Psoas muscle (tissue), 8 donors: Measurements from ENCODE around the gene VPS13D. TPM values are rescaled to one million over a fixed set of nuclear protein-coding genes. Genes with fewer than 3 reads are reported as not detected.
A peak's percentile ranks its signal among the peaks of the same experiment; 100 is the strongest.

Experiments used
- ATAC-seq, 4 donors: fragments of 200-7000 bp; cut with Tn5 transposase; one replicate each; pipeline ENCODE4 v1.9.1; 2020; ENCODE audit warnings: moderate library complexity in 3 of 4, mild to moderate bottlenecking in 2 of 4
- DNase-seq, 2 donors: peaks; one replicate each; pipeline ENCODE4 v3.0.0-alpha.2; 2020
- H3K27ac ChIP-seq: fragments of 200-600 bp; one replicate; pipeline ENCODE4 v1.8.0; 2022
- H3K27me3 ChIP-seq, 3 donors: fragments of 200-600 bp in 1 of 3; one replicate each; pipeline versions ENCODE4 v1.6.1 to v1.8.0; 2013 to 2022; ENCODE audit warnings: low read length in 2 of 3, mild to moderate bottlenecking in 2 of 3, moderate library complexity in 1 of 3; ENCODE audit not compliant: insufficient read depth in 3 of 3
- H3K36me3 ChIP-seq, 2 donors: fragments of 200-600 bp in 1 of 2; one replicate each; pipeline versions ENCODE4 v1.6.1 to v1.8.0; 2013 to 2022; ENCODE audit warnings: low read depth in 1 of 2, mild to moderate bottlenecking in 1 of 2, moderate library complexity in 1 of 2; ENCODE audit not compliant: insufficient read depth in 1 of 2
- H3K4me1 ChIP-seq: fragments of 200-600 bp; one replicate; pipeline ENCODE4 v1.8.0; 2022
- H3K4me3 ChIP-seq: fragments of 200-600 bp; one replicate; pipeline ENCODE4 v1.8.0; 2022; ENCODE audit warnings: mild to moderate bottlenecking
- H3K9me3 ChIP-seq: fragments of 200-600 bp; one replicate; pipeline ENCODE4 v1.8.0; 2022
- WGBS, 3 donors: extraction: QIAGEN DNeasy Blood & Tissue Kit; methylation state at CpG; one replicate each; pipeline versions ENCODE4 v1.1.6 to v1.1.7; 2013; 5-methylcytosine and 5-hydroxymethylcytosine counted together
- intact Hi-C, 2 donors: fragments of 100-400 bp; cut with DNase I; formaldehyde crosslinking; loops; one replicate each; pipeline versions ENCODE4 v1.11.0 to v1.14.2; 2022
- polyA plus RNA-seq, 3 donors: library from polyadenylated mRNA; stranded (reverse); fragments of 200-250 nt; gene quantifications; one replicate each; pipeline ENCODE4 v1.2.3, GENCODE V29; 2013
- total RNA-seq, 4 donors: library from RNA; stranded (reverse); fragmentation: NEBNext Ultra II Directional in 2 of 4; extraction: Animal tissue kit (Norgen Biotek cat#: 25700) in 2 of 4; gene quantifications; one replicate each; pipeline versions ENCODE4 v1.2.1 to v1.2.4, GENCODE V29; 2021 to 2023
- TF ChIP-seq, protein P1 (sequence below): fragments of 200-600 bp; IDR thresholded peaks from one replicate; pipeline ENCODE4 v1.8.0; 2022; ENCODE audit warnings: antibody characterized with exemption
- donor health status: healthy with polysubstance abuse.
- donor health status: DM: no; HTN: no; CAD: no; lungs with moderate emphysema.
- donor health status: Bipolar disorder and iron deficiency.
- donor health status: healthy.
- donor health status: DM: yes; HTN: yes; CAD: no.
- donor health status: DM: no; HTN: no; CAD: no.
- donor health status: DM: no; HTN: no; CAD: no.
- donor health status: DM: yes; HTN: yes; CAD: no.

Gene VPS13D
- total and polyA plus RNA-seq, 7 donors, result 19.9 to 69.1 (median 45.3) TPM

DNA sequence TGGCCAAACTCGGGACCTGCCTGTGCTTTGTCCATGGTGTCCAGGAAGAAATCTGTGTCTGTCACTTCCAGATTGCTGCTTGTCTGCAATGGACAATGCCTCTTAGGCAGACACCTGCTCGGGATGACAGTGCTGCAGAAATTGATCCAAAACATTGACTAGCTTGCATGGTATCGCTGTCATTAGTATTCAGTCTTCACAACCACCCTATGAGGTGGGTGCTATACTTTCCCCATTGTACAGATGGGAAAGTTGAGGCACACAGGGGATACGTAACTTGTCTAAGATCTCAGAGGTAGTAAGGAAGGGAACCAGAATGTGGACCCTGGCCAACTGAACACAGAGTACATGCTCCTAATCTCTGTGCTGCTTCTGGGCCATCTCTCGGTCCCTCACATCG lies 249.5 kb downstream of the VPS13D start:
- no peak for ATAC-seq
- H3K27ac ChIP-seq, result peak overlapping the region; percentile 79
- peaks cover 75% of the 10 kb centered on the region for H3K4me1 ChIP-seq
- H3K4me3 ChIP-seq, result no peak overlapping the region
- H3K9me3 ChIP-seq, result no peaks in the 10 kb centered on the region
- WGBS, 3 donors, result 76 to 93% (median 84%) methylated on average over 6 of the region's 6 CpGs
- no peaks in the 10 kb centered on the region for H3K36me3 ChIP-seq
- TF ChIP-seq, protein P1, sequence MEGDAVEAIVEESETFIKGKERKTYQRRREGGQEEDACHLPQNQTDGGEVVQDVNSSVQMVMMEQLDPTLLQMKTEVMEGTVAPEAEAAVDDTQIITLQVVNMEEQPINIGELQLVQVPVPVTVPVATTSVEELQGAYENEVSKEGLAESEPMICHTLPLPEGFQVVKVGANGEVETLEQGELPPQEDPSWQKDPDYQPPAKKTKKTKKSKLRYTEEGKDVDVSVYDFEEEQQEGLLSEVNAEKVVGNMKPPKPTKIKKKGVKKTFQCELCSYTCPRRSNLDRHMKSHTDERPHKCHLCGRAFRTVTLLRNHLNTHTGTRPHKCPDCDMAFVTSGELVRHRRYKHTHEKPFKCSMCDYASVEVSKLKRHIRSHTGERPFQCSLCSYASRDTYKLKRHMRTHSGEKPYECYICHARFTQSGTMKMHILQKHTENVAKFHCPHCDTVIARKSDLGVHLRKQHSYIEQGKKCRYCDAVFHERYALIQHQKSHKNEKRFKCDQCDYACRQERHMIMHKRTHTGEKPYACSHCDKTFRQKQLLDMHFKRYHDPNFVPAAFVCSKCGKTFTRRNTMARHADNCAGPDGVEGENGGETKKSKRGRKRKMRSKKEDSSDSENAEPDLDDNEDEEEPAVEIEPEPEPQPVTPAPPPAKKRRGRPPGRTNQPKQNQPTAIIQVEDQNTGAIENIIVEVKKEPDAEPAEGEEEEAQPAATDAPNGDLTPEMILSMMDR, result no peak
- DNase-seq, result no peak
- intact Hi-C loops, result loop anchor here in 1 of 2 donors (5.0 kb wide), 1 partner anchor 113 kb away; no protein-coding TSS in a partner anchor
- no peaks in the 10 kb centered on the region for H3K27me3 ChIP-seq

DNA sequence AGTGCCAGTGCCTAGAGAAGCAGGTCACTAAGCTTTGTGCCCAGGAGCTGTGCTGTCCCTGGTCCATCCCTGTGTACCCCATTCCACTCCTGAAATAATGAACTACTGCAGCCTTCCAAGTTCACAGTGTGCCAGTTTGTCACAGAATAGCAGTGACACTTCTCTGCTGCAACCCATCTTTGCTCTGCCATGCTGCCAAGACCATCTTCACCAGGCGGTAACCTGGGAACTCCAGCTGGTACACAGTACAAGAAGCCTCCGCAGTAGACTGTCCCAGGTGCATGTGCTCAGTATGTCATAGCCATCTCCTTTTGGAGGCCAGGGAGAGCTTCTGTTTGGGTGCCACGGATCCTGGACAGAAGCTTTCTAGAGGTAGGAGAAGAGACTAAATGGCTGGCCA lies 250.2 kb downstream of the VPS13D start:
- Histone ChIP-seq H3K36me3 (no peaks in the 10 kb centered on the region), H3K27ac (peak overlapping the region; percentile 79), H3K9me3 (no peaks in the 10 kb centered on the region), H3K27me3 (no peaks in the 10 kb centered on the region), H3K4me1 (peaks cover 74% of the 10 kb centered on the region), H3K4me3 (no peak overlapping the region)
- WGBS, 3 donors, result 33 to 84% (median 47%) methylated on average over 3 of the region's 3 CpGs
- DNase-seq, result no peak
- peak in 2 of 4 donors; percentile 22 to 34 for ATAC-seq
- intact Hi-C loops, result no loop called here
- TF ChIP-seq, protein P1, result no peak

DNA sequence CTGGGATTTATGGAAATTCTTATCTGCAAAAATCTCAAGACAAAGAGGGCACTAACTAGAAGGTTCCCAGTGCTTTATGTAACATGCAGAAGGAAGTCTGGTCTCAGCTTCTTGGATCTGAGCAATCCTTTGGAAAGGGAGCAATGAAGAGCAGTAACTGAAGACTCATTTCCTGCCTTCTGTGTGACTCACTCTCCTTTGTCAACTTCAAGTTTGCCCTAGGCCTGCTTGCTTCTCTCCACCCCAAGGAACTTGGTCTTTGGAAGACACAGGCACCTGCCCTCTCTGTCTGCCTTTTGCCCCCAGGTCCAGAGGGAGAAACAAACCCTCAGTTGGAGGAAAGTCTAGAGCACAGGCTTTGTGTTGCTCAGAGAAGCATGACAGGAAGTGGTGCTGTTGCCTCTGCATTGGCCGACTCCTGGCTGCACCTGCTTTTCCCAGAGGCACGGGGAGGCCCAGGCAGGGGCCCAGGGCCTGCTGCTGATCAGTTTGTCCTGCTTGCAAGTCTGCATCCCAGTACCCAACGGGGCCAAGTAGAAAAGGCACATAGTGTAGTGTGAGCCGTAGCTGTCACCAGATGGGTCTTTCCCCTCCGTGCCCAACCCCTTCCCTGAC lies 251.0 kb downstream of the VPS13D start:
- ATAC-seq, result peak; percentile 54 to 70 (median 64)
- Histone ChIP-seq H3K9me3 (no peaks in the 10 kb centered on the region), H3K27me3 (no peaks in the 10 kb centered on the region), H3K36me3 (no peaks in the 10 kb centered on the region), H3K4me1 (peaks cover 74% of the 10 kb centered on the region), H3K4me3 (no peak overlapping the region), H3K27ac (peak overlapping the region; percentile 79)
- TF ChIP-seq, protein P1, result no peak
- intact Hi-C loops, result no loop called here
- DNase-seq, result no peak
- WGBS, 3 donors, result 54 to 69% (median 61%) methylated on average over 5 of the region's 5 CpGs

DNA sequence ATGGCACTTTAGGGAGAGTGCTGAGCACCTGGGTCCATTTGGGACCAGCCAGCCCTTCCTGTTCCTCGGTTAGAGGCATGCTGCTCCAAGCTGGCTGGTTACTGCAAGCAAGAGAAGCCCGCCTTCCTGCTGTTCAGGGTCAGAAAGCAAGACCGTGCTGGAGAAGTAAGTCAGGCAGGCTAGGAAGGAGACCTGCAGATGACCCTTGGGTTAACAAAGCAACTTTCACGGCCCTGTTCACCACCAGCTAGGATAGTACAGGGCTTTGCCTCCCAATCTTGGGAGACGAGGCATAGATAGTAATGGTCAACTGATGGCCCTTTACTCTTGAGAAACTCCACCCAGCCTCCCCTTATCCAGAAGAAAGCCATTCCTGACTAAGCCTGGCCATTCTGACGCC lies 252.1 kb downstream of the VPS13D start:
- H3K36me3 ChIP-seq, result no peaks in the 10 kb centered on the region
- H3K4me1 ChIP-seq, result peaks cover 74% of the 10 kb centered on the region
- H3K27me3 ChIP-seq, result no peaks in the 10 kb centered on the region
- H3K9me3 ChIP-seq, result no peaks in the 10 kb centered on the region
- 87 to 92% (median 90%) methylated on average over 6 of the region's 6 CpGs for WGBS, 3 donors
- no peak for ATAC-seq
- no peak overlapping the region for H3K27ac ChIP-seq
- DNase-seq, result no peak
- intact Hi-C loops, result no loop called here
- TF ChIP-seq, protein P1, result no peak
- no peak overlapping the region for H3K4me3 ChIP-seq

DNA sequence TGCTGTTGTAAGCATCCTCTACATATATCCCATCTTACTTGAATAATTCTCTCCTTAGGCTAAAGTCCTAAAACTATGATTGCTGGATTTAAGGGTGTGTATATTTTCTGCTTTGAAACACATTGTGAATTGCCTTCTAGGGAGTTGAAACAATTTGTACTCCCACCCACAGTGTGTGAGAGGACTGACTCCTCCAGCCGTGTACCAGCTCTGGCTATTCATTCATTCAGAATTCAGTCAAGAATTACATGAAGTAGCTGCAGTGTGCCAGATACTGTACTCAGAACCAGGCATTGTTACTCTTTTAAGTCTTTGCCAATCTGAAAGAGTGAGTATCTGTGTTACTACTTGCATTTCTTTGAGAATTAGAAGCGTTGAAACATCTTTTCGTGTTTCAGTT lies 253.2 kb downstream of the VPS13D start:
- TF ChIP-seq, protein P1, result no peak
- intact Hi-C loops, result no loop called here
- 89 to 91% (median 91%) methylated on average over 3 of the region's 3 CpGs for WGBS, 3 donors
- Histone ChIP-seq H3K27me3 (no peaks in the 10 kb centered on the region), H3K9me3 (no peaks in the 10 kb centered on the region), H3K4me1 (peaks cover 65% of the 10 kb centered on the region), H3K27ac (no peak overlapping the region), H3K36me3 (no peaks in the 10 kb centered on the region), H3K4me3 (no peak overlapping the region)
- ATAC-seq (no peak), DNase-seq (no peak)
